T-helper 17 cell (primary cell): Measurements from ENCODE around the gene CA12. TPM values are rescaled to one million over a fixed set of nuclear protein-coding genes. Genes with fewer than 3 reads are reported as not detected.
A peak's percentile ranks its signal among the peaks of the same experiment; 100 is the strongest.
"Not testable (repeated sequence)": the region's sequence is repeated elsewhere in the genome, so short reads cannot be mapped to it uniquely, and the experiment has no call there.

Experiments used
- ATAC-seq: fragments of 150-1000 bp; cut with Tn5 transposase; 2 replicates; pipeline ENCODE4 v1.10.0; 2021; ENCODE audit warnings: mild to moderate bottlenecking, moderate library complexity
- DNase-seq, 3 donors: peaks; one replicate each; pipeline versions ENCODE4 v3.0.0 to v3.0.0-alpha.2; 2020 to 2021
- H3K9me3 ChIP-seq: one replicate; pipeline ENCODE4 v1.7.0; 2013; ENCODE audit warnings: low read length, mild to moderate bottlenecking; ENCODE audit not compliant: control insufficient read depth, poor library complexity, severe bottlenecking
- H3K27ac Mint-ChIP-seq: one replicate; pipeline ENCODE4 v1.8.0; 2022; ENCODE audit warnings: mild to moderate bottlenecking, moderate library complexity, mixed read lengths
- H3K27me3 Mint-ChIP-seq: one replicate; pipeline ENCODE4 v1.8.0; 2022; ENCODE audit warnings: mixed read lengths
- H3K36me3 Mint-ChIP-seq: one replicate; pipeline ENCODE4 v1.8.0; 2022; ENCODE audit warnings: low read depth, mixed read lengths
- H3K4me1 Mint-ChIP-seq: one replicate; pipeline ENCODE4 v1.8.0; 2022; ENCODE audit warnings: mild to moderate bottlenecking, mixed read lengths
- H3K4me3 Mint-ChIP-seq: one replicate; pipeline ENCODE4 v1.8.0; 2022; ENCODE audit warnings: mild to moderate bottlenecking, moderate library complexity, mixed read lengths
- total RNA-seq, 4 donors: library from RNA in 2 of 4; stranded (reverse) in 2 of 4; gene quantifications; one replicate each; pipeline ENCODE4 v1.2.3 and lab custom pipeline; 2022 to 2026

Gene CA12
- total RNA-seq, 2 donors from 2014 or later = not detected

DNA sequence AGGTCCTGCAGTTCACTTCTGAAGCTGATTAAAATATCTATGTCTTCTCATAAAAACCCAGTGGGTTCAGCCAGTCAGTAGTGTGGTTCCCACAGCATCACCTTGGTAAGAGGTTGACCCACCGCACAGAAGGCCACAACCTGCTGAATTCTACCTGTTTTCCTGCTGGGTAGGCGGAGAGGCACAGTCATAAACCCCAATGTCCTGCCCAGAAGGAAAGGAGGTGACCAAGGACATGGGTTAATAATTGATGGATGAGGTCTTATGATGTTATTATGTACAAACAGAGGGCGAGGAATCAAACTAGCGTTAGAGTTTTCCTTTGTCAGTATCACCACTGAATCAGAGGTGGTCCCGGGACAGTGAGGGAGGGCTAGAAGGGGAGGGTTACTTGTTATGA is 27.8 kb downstream of the CA12 start:
- ATAC-seq (no peak), DNase-seq (no peak)
- no peak overlapping the region for H3K4me3 Mint-ChIP-seq
- no peaks in the 10 kb centered on the region for H3K36me3 Mint-ChIP-seq
- peaks cover 2% of the 10 kb centered on the region for H3K4me1 Mint-ChIP-seq
- no peaks in the 10 kb centered on the region for H3K9me3 ChIP-seq
- H3K27ac Mint-ChIP-seq = no peak overlapping the region
- peaks cover 26% of the 10 kb centered on the region for H3K27me3 Mint-ChIP-seq

DNA sequence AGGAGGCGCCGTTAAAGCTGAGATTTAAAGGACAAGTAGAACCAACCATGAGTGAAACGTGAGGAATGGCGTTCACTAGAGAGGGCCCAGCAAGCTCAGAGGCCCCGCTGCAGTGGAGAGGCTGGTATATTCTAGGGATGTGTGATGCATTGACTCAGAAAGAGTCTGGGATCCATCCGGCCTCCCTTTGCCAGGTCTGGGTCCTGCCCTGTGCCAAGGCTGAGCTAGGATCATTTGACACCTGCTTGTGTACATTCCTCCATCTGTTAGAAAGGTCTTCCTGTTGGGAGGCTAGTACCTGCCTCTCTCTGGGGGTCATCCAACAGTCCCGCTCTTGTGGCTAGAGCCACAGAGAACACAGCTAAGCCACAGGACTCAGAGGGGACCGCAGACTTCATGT is 28.4 kb downstream of the CA12 start:
- H3K4me3 Mint-ChIP-seq = no peak overlapping the region
- H3K27me3 Mint-ChIP-seq = peaks cover 23% of the 10 kb centered on the region
- no peak overlapping the region for H3K27ac Mint-ChIP-seq
- H3K36me3 Mint-ChIP-seq = no peaks in the 10 kb centered on the region
- ATAC-seq (no peak), DNase-seq (no peak)
- no peaks in the 10 kb centered on the region for H3K9me3 ChIP-seq
- no peaks in the 10 kb centered on the region for H3K4me1 Mint-ChIP-seq

DNA sequence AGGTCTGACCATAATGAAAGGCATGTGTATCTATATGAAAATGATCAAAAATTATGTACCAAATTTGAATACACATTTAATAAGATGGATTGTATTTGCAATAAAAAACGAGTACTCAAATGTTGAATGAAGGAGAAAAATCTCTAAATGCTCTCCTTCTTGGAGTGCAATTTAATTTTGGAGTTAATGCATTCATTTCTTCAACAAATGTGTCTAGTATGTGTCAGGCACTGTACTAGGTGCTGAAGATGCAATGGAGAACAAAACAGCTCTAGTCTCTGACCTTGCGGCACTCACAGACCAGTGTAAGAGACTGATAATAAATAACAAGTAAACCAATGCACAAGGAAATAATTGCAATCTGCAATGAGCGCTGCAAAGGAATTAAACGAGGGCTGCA is 28.8 kb downstream of the CA12 start:
- DNase-seq (no peak), ATAC-seq (no peak)
- no peaks in the 10 kb centered on the region for H3K9me3 ChIP-seq
- Mint-ChIP-seq H3K36me3 (no peaks in the 10 kb centered on the region), H3K27ac (no peak overlapping the region), H3K4me1 (no peaks in the 10 kb centered on the region), H3K4me3 (no peak overlapping the region), H3K27me3 (peaks cover 18% of the 10 kb centered on the region)

DNA sequence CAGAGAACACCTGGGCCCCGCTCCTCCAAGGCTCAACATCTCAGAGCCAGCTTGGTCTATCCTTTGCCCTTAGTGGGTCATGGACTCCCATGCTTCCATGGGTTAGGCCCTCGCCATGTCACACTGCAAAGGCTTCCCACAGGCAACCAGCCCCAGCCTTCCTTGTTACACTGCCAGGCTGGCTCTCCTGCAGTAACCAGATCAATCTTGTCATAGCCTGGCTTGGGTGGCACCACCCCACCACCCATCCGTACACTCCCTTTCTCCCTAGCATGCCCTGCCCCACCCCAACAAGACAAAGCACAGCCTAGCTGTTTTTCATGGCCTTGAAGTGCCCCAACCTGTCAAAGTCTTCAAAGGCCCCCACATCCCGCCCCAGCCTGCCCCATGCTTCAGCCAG is 30.5 kb downstream of the CA12 start:
- ATAC-seq = no peak
- no peak overlapping the region for H3K27ac Mint-ChIP-seq
- H3K4me3 Mint-ChIP-seq = no peak overlapping the region
- H3K4me1 Mint-ChIP-seq = no peaks in the 10 kb centered on the region
- H3K9me3 ChIP-seq = no peaks in the 10 kb centered on the region
- DNase-seq = no peak
- H3K36me3 Mint-ChIP-seq = no peaks in the 10 kb centered on the region
- H3K27me3 Mint-ChIP-seq = peaks cover 21% of the 10 kb centered on the region

DNA sequence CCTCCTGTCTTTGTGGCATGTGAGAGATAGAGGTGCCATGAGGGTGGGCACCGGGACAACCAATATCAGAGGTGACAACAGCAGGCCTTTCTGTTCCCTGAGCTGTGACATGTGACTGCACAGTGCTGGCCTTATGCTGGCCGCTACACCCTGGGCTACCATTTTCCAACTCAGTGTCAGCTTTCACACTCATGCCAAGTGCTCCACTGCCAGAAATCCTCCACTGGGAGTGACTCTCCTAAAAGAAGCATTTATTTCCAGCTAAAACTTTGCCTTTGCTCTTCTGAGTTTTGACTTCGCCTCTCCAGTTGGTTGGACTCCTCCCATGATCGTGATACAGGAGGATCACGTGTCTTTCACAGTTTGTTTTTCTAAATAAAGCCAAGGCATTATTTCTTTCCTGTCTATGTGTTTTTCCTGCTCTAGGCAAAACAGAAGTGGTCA is 31.4 kb downstream of the CA12 start:
- no peaks in the 10 kb centered on the region for H3K4me1 Mint-ChIP-seq
- ATAC-seq (no peak), DNase-seq (no peak)
- H3K36me3 Mint-ChIP-seq = no peaks in the 10 kb centered on the region
- H3K4me3 Mint-ChIP-seq = no peak overlapping the region
- H3K27me3 Mint-ChIP-seq = peaks cover 21% of the 10 kb centered on the region
- no peaks in the 10 kb centered on the region for H3K9me3 ChIP-seq
- H3K27ac Mint-ChIP-seq = no peak overlapping the region

DNA sequence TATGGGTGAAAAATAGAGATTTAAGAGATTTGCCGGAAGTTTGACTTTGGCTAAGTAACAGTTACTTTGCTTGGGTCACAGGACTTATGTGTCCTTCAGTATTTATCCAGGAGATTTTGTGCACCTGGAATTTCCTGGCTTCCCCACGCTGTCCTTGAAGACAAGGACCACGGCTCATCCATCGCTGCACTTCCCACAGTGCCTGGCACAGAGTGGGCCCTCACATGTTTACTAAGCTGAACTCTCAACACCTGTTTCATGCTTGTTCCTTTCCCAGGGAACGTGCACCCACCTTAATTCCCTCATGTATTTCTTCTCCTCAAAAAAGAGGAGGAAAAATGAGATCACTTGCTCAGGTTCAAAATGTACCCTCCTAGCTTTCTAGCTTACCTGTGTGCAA is 32.0 kb downstream of the CA12 start:
- H3K27ac Mint-ChIP-seq = no peak overlapping the region
- H3K36me3 Mint-ChIP-seq = no peaks in the 10 kb centered on the region
- ATAC-seq (no peak), DNase-seq (no peak)
- peaks cover 21% of the 10 kb centered on the region for H3K27me3 Mint-ChIP-seq
- H3K4me3 Mint-ChIP-seq = no peak overlapping the region
- H3K9me3 ChIP-seq = no peaks in the 10 kb centered on the region
- peaks cover 4% of the 10 kb centered on the region for H3K4me1 Mint-ChIP-seq

DNA sequence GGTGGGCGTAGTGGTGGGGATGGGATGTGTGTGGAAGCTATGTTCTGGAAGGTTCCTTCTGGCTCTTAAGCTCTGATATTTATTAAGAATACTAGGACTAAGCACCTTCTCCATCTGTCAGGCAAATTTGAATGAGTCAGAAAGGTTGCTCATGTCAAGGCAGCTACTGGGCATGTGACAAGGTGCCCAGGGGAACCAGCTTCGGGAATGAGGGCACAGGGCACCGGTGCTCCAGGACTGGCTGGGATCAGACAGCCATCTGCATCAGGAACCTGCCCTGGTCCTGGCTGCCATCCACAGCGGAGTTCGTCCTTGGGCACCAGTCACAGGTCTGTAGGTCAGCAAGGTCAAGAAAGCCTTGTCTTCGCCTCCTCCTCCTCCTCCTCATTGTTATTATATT is 32.5 kb downstream of the CA12 start:
- Mint-ChIP-seq H3K4me1 (peaks cover 4% of the 10 kb centered on the region), H3K36me3 (no peaks in the 10 kb centered on the region), H3K27me3 (peaks cover 22% of the 10 kb centered on the region), H3K4me3 (no peak overlapping the region), H3K27ac (no peak overlapping the region)
- H3K9me3 ChIP-seq = no peaks in the 10 kb centered on the region
- DNase-seq (no peak), ATAC-seq (no peak)

DNA sequence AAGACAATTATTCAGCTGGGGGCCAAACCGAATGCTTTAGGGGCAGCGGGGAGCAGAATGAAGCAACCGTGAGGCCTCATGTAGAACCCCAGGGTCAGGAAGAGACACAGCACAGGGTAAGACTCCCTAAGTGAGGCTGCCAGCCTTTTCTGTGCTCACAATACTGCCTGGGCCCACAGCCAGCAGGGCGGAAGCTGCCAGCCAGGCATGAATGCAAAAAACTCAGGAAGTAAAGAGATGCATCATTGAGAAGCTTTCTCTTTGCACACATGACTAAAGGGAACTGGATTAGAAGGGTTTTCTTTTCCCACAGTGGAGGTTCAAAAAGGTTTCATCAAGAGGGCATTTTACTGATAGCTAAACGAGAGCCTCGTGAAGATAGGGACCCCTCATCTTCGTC is 33.3 kb downstream of the CA12 start:
- Mint-ChIP-seq H3K27me3 (peaks cover 29% of the 10 kb centered on the region), H3K4me1 (peaks cover 4% of the 10 kb centered on the region), H3K4me3 (no peak overlapping the region), H3K36me3 (no peaks in the 10 kb centered on the region), H3K27ac (no peak overlapping the region)
- no peak for ATAC-seq
- no peak for DNase-seq
- no peaks in the 10 kb centered on the region for H3K9me3 ChIP-seq

DNA sequence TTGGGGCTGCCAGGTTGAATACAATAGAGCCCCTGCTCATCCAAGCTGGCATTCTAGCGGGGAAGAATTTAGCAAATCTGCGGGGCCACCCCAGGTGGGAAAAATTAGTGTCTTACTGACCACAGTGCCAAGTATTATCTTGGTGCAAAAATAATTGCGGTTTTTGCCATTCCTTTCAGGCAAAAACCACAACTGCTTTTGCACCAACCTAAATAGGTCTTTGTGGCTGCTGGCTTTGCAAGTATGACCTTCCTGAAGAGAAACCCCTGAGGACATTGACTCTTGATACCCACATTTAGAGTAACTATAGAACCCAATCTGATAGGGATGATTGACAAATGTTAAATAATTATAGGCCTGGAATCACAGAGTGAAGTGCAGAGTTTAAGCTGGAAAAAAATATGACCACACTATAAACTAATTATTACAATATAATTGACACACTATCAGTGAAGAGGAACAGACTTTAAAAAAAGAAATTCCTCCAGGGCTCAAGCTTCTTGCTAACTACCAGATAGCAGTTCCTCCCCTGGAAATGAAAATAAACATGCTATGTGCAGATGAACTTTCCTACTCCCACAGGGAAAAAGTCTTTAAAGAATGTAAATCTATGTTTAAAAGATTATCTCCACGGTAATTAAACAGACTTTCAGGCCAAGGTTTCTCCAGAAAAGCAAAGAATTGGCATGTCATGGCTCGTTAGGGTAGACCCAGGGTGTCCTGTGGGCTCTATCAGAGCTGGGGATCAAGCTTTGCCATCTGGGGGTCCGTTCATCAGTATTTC is 34.4 kb downstream of the CA12 start:
- H3K4me1 Mint-ChIP-seq = peaks cover 4% of the 10 kb centered on the region
- no peak overlapping the region for H3K4me3 Mint-ChIP-seq
- ATAC-seq = no peak
- no peak for DNase-seq
- no peaks in the 10 kb centered on the region for H3K9me3 ChIP-seq
- H3K27me3 Mint-ChIP-seq = peaks cover 25% of the 10 kb centered on the region
- no peak overlapping the region for H3K27ac Mint-ChIP-seq
- no peaks in the 10 kb centered on the region for H3K36me3 Mint-ChIP-seq

DNA sequence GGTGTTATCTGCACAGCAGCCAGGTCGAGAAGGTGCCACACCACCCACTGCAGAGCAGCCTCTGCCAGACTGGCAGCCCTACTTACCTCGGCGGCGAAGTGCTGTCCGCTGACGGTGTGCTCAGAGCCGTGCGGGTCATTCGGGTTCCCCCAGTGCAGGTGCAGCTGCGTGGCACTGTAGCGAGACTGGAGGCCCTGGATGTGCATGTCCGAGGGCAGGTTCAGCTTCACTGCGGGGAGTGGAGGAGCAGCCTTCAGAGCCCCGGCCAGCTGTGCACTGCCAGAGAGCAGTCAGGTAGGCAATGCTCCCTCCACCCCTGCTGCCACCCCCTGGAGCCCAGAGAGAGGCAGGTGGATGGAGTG is 36.3 kb downstream of the CA12 start:
- DNase-seq (no peak), ATAC-seq (no peak)
- no peak overlapping the region for H3K4me3 Mint-ChIP-seq
- no peak overlapping the region for H3K27ac Mint-ChIP-seq
- peaks cover 4% of the 10 kb centered on the region for H3K4me1 Mint-ChIP-seq
- peaks cover 39% of the 10 kb centered on the region for H3K27me3 Mint-ChIP-seq
- no peaks in the 10 kb centered on the region for H3K36me3 Mint-ChIP-seq
- H3K9me3 ChIP-seq = no peaks in the 10 kb centered on the region

DNA sequence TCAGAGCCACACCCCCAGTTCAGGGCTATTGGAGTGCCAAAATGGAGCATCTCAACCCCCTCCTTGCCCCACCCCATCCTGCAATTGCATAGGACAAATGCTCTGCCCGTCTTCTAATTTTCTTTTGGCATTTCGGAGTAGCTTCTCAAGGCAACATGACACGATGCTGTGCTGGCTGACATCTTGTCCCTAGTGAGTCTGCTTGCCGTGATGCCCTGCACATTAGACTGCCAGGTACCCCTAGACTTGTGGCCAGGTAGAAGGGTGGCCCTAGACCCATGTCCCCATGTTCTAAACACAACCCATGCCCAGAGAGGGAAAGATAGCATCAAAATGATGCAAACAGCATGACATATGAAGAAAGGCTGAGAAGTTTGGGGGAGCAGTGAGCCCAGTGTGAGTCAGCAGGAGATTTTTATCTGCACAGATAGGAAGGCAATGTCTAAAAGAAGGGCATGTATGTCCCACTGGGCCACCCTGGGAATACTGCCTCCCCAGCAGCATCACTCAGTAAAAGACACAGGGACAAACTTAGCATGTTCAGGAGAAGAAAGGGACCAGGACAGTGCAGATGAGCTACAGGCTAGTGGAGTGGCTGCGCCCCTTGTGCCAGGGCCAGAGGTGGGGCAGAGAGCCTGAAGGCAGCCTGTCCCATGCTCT is 36.8 kb downstream of the CA12 start:
- H3K27ac Mint-ChIP-seq = no peak overlapping the region
- H3K9me3 ChIP-seq = no peaks in the 10 kb centered on the region
- H3K36me3 Mint-ChIP-seq = no peaks in the 10 kb centered on the region
- H3K4me1 Mint-ChIP-seq = peaks cover 4% of the 10 kb centered on the region
- ATAC-seq = no peak
- DNase-seq = no peak
- H3K27me3 Mint-ChIP-seq = peaks cover 44% of the 10 kb centered on the region
- no peak overlapping the region for H3K4me3 Mint-ChIP-seq

DNA sequence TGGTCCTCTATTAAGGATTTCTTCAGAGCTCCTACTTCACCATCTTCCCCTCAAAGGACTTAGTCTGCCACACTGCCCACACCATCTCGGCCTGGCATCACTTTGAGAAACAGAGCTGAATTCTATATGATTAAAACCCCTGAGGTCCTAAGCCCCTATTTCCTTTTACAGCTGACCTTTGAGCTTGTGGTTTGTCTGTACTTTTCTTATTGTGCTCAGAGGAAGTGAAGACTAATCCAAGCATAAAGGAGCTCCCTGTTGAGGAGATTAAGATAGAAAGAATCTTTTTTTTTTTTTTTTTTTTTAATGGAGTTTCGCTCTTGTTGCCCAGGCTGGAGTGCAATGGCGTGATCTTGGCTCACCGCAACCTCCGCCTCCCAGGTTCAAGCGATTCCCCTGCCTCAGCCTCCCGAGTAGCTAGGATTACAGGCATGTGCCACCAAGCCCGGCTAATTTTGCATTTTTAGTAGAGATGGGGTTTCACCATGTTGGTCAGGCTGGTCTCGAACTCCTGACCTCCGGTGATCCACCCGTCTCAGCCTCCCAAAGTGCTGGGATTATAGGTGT is 38.6 kb downstream of the CA12 start:
- DNase-seq, H3K27ac Mint-ChIP-seq, H3K36me3 Mint-ChIP-seq, H3K9me3 ChIP-seq, H3K4me1 Mint-ChIP-seq, ATAC-seq, H3K4me3 Mint-ChIP-seq: not testable (repeated sequence)
- peaks cover 50% of the 10 kb centered on the region for H3K27me3 Mint-ChIP-seq

DNA sequence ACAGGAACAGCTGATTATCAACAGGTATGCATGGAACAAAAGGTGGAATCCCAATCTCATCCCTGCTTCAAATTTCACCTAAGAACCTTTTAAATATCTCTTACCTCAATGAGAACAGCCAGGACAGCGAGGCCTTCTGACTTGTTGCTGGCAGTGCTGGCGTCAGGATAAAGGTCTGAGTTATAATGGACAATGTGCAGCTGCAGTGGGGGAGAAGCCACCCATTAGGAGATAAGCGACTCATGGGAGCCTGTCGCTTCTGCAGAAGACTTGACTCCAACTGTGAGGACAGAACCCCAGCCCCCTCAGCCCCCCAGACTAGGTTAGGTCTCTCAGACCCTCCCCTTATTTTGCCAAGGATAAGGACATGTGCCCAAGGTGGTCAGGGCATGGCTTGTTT is 39.7 kb downstream of the CA12 start:
- no peak for DNase-seq
- H3K4me1 Mint-ChIP-seq = peaks cover 4% of the 10 kb centered on the region
- H3K27ac Mint-ChIP-seq = peak overlapping the region; percentile 32
- no peak overlapping the region for H3K4me3 Mint-ChIP-seq
- no peak for ATAC-seq
- no peaks in the 10 kb centered on the region for H3K36me3 Mint-ChIP-seq
- peaks cover 49% of the 10 kb centered on the region for H3K27me3 Mint-ChIP-seq
- no peaks in the 10 kb centered on the region for H3K9me3 ChIP-seq

DNA sequence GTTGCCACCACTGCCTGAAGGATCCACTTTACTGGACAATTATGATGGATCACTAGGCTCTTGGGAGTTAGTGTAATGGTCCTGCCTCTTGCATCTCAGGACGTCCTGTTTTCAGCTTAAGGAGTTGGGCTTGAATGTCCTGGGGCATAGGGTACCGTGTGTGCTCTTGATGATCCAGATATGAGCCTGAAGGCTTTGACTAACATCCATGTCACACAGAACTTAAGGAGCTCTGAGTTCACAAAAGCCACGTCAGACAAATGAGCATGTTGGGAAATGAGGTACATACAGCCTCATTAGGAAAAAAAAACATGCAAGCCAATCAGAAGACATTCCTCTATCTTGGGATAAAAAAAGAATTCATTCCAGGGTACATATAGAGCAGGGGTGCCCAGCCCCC is 40.8 kb downstream of the CA12 start:
- Mint-ChIP-seq H3K27ac (no peak overlapping the region), H3K36me3 (no peaks in the 10 kb centered on the region), H3K27me3 (peaks cover 45% of the 10 kb centered on the region), H3K4me1 (peaks cover 4% of the 10 kb centered on the region), H3K4me3 (no peak overlapping the region)
- DNase-seq (no peak), ATAC-seq (no peak)
- H3K9me3 ChIP-seq = no peaks in the 10 kb centered on the region
